Esophagus squamous epithelium (tissue), 5 donors: ENCODE measurements around the gene DYDC2. TPM values are rescaled to one million over a fixed set of nuclear protein-coding genes. Genes with fewer than 3 reads are reported as not detected.
"Not testable (repeated sequence)": the region's sequence is repeated elsewhere in the genome, so short reads cannot be mapped to it uniquely, and the experiment has no call there.

ENCODE experiments used
- DNase-seq: peaks from one replicate; lab custom pipeline; 2025; lab: John Stamatoyannopoulos, UW
- H3K27ac ChIP-seq, 4 donors: fragments of 200-600 bp; sonication (generic); one replicate each; pipeline ENCODE4 v1.5.1; 2016 to 2019; ENCODE audit warnings: mild to moderate bottlenecking in 1 of 4
- H3K27me3 ChIP-seq, 4 donors: fragments of 200-600 bp; sonication (generic); 1 replicate in 3 of 4; 2 replicates in 1 of 4; pipeline versions ENCODE4 v1.5.1 to v1.6.0; 2017 to 2021; ENCODE audit warnings: antibody characterized with exemption in 1 of 4
- H3K36me3 ChIP-seq, 3 donors: fragments of 200-600 bp; sonication (generic); one replicate each; pipeline ENCODE4 v1.5.1; 2016 to 2019
- H3K4me1 ChIP-seq, 3 donors: fragments of 200-600 bp; sonication (generic); one replicate each; pipeline ENCODE4 v1.5.1; 2017 to 2019
- H3K4me3 ChIP-seq, 4 donors: fragments of 200-600 bp; sonication (generic); 1 replicate in 3 of 4; 2 replicates in 1 of 4; pipeline ENCODE4 v1.5.1; 2016 to 2019; ENCODE audit warnings: mild to moderate bottlenecking in 2 of 4, moderate library complexity in 1 of 4
- H3K9me3 ChIP-seq, 3 donors: fragments of 200-600 bp; sonication (generic); one replicate each; pipeline ENCODE4 v1.5.1; 2016 to 2019
- CTCF ChIP-seq, 6 experiments: fragments of 450-650 bp in 4 of 6; fragments of 200-600 bp in 2 of 6; sonication (generic) in 2 of 6; IDR thresholded peaks; one replicate each; pipeline ENCODE4 v1.5.1; 2016 to 2019; ENCODE audit warnings: antibody characterized with exemption in 6 of 6, mild to moderate bottlenecking in 4 of 6, moderate library complexity in 4 of 6
- POLR2A ChIP-seq, 4 donors: fragments of 450-650 bp; IDR thresholded peaks; one replicate each; pipeline ENCODE4 v1.6.1; 2017; ENCODE audit warnings: antibody characterized with exemption in 4 of 4, mild to moderate bottlenecking in 4 of 4, moderate library complexity in 3 of 4
- WGBS, 2 donors: methylation state at CpG; one replicate each; pipeline ENCODE4 v1.1.5; 2018; 5-methylcytosine and 5-hydroxymethylcytosine counted together
- intact Hi-C: fragments of 100-400 bp; cut with DNase I; formaldehyde crosslinking; loops from one replicate; pipeline ENCODE4 v1.15.0; 2022
- total RNA-seq, 4 donors: library from RNA; depleted of rRNA; stranded (reverse); fragments of >200 nt; gene quantifications; one replicate each; pipeline ENCODE4 v1.1.0, GENCODE V29; 2016
- donor health status: DM: yes; HTN: yes; CAD: no.

DYDC2 gene
- total RNA-seq, 4 donors from 2014 or later, result 0.15 TPM; not detected in 3

GRCh38 chr10:80413271-80413996, 56.9 kb downstream of the DYDC2 start:
- 33 to 38% methylated on average over 8 to 12 of the region's 12 CpGs for WGBS, 2 donors
- H3K36me3 ChIP-seq, result no peaks in the 10 kb centered on the region
- peaks cover 63 to 100% (median 72%) of the 10 kb centered on the region in 3 donors for H3K4me1 ChIP-seq
- H3K27ac ChIP-seq, result peak overlapping the region; percentile 80 to 90 (median 84)
- intact Hi-C loops, result no loop called here
- H3K27me3 ChIP-seq, result no peaks in the 10 kb centered on the region
- H3K9me3 ChIP-seq, result no peaks in the 10 kb centered on the region
- DNase-seq, result no peak
- H3K4me3 ChIP-seq, result peak overlapping the region; percentile 18 to 55 (median 36)
- TF ChIP-seq POLR2A (IDR thresholded peaks at IDR 0.05) (peak in 1 of 4 donors; percentile 36), CTCF (IDR thresholded peaks at IDR 0.05) (no peak)

- DNase-seq, result no peak
- Histone ChIP-seq H3K27ac (peak overlapping the region; percentile 80 to 90 (median 84)), H3K27me3 (no peaks in the 10 kb centered on the region), H3K4me3 (peak overlapping the region; percentile 18 to 55 (median 36)), H3K9me3 (no peaks in the 10 kb centered on the region), H3K36me3 (no peaks in the 10 kb centered on the region), H3K4me1 (peaks cover 55 to 100% (median 68%) of the 10 kb centered on the region in 3 donors)
- WGBS, 2 donors, result 17 to 42% methylated on average over 7 of the region's 7 CpGs
- TF ChIP-seq POLR2A (IDR thresholded peaks at IDR 0.05) (no peak), CTCF (IDR thresholded peaks at IDR 0.05) (no peak)
- intact Hi-C loops, result no loop called here
Measured at GRCh38 chr10:80414142-80414895, 57.7 kb downstream of the DYDC2 start.

GRCh38 chr10:80415734-80416478, 59.3 kb downstream of the DYDC2 start:
- H3K4me3 ChIP-seq, result peak overlapping the region in 2 of 4 donors; percentile 39 to 55
- peaks cover 0 to 12% (median under 1%) of the 10 kb centered on the region in 3 donors for H3K36me3 ChIP-seq
- no peaks in the 10 kb centered on the region for H3K9me3 ChIP-seq
- no peaks in the 10 kb centered on the region for H3K27me3 ChIP-seq
- H3K4me1 ChIP-seq, result peaks cover 43 to 87% (median 54%) of the 10 kb centered on the region in 3 donors
- 36 to 54% methylated on average over 3 of the region's 3 CpGs for WGBS, 2 donors
- H3K27ac ChIP-seq, result peak overlapping the region; percentile 37 to 90 (median 84)
- DNase-seq, result no peak
- TF ChIP-seq POLR2A (IDR thresholded peaks at IDR 0.05), result no peak
- intact Hi-C loops, result no loop called here

- Histone ChIP-seq H3K4me1 (peaks cover 36 to 80% (median 47%) of the 10 kb centered on the region in 3 donors), H3K4me3 (peak overlapping the region in 2 of 4 donors; percentile 39 to 55), H3K27ac (peak overlapping the region; percentile 18 to 90 (median 63)), H3K9me3 (no peaks in the 10 kb centered on the region), H3K27me3 (no peaks in the 10 kb centered on the region), H3K36me3 (peaks cover 0 to 19% (median 7%) of the 10 kb centered on the region in 3 donors)
- DNase-seq, result no peak
- WGBS, 2 donors, result 42 to 46% methylated on average over 9 to 15 of the region's 15 CpGs
- TF ChIP-seq POLR2A (IDR thresholded peaks at IDR 0.05) (no peak), CTCF (IDR thresholded peaks at IDR 0.05) (no peak)
- intact Hi-C loops, result no loop called here
Measured at GRCh38 chr10:80416479-80417098, 60.0 kb downstream of the DYDC2 start.

- H3K9me3 ChIP-seq, H3K27ac ChIP-seq, intact Hi-C loops, DNase-seq, H3K27me3 ChIP-seq, H3K4me3 ChIP-seq: not testable (repeated sequence)
- peaks cover 0 to 26% (median 11%) of the 10 kb centered on the region in 3 donors for H3K36me3 ChIP-seq
- peaks cover 31 to 73% (median 40%) of the 10 kb centered on the region in 3 donors for H3K4me1 ChIP-seq
- 55 to 84% methylated on average over 6 of the region's 6 CpGs for WGBS, 2 donors
Measured at GRCh38 chr10:80417256-80417655, 60.7 kb downstream of the DYDC2 start.

Other genes with a start within 250 kb of the DYDC2 start
- 10 to 100 TPM in 1 of 4 donors, 1 to 10 TPM in 3; 2.7 to 22.1 (median 3.0) TPM for gene PLAC9, start 224.1 kb upstream of the DYDC2 start, total RNA-seq
- gene ANXA11, start 151.2 kb upstream of the DYDC2 start, total RNA-seq, result 100 to 1,000 TPM; 131 to 243 (median 163) TPM
- 1 to 10 TPM in 1 of 4 donors, under 1 TPM in 3; 0.09 to 2.3 (median 0.55) TPM for gene MAT1A, start 67.1 kb upstream of the DYDC2 start, total RNA-seq
- gene DYDC1, start within 50 bp of the DYDC2 start, total RNA-seq, result not detected
- 100 to 1,000 TPM in 2 of 4 donors, 10 to 100 TPM in 2; 68.0 to 185 (median 103) TPM for gene PRXL2A, start 51.8 kb downstream of the DYDC2 start, total RNA-seq
- gene TSPAN14, start 97.5 kb downstream of the DYDC2 start, total RNA-seq, result 100 to 1,000 TPM in 2 of 4 donors, 10 to 100 TPM in 2; 66.4 to 118 (median 89.8) TPM
- gene SH2D4B, start 181.1 kb downstream of the DYDC2 start, total RNA-seq, result under 1 TPM in 1 of 4 donors, not detected in 3; 0.13 TPM